GM12878 (cell line): ENCODE data around the gene KRCC1. TPM values are rescaled to one million over a fixed set of nuclear protein-coding genes. Genes with fewer than 3 reads are reported as not detected.
A peak's percentile ranks its signal among the peaks of the same experiment; 100 is the strongest.

Source experiments
- ATAC-seq: fragments of 200-7000 bp; cut with Tn5 transposase; 3 replicates; pipeline ENCODE4 v1.9.1; 2020; ENCODE audit warnings: mild to moderate bottlenecking, moderate library complexity
- BruUV-seq: library from RNA; stranded (reverse); fragments of 400-500 nt; replicated peaks from 2 replicates; lab custom pipeline; 2021; lab: Mats Ljungman, UMichigan
- CTCF ChIA-PET: fragments of 300-600 bp; sonication (Branson Sonifier 250); formaldehyde crosslinking; extraction: SDS; loops from one replicate; lab custom pipeline; 2021; ENCODE audit warnings: inconsistent platforms; lab: Yijun Ruan, JAX
- POLR2A ChIA-PET: fragments of 350-600 bp; formaldehyde crosslinking; extraction: SDS; loops from one replicate; lab custom pipeline; 2021; ENCODE audit warnings: inconsistent platforms; lab: Charles Lee
- RAD21 ChIA-PET: fragments of 300-600 bp; sonication (Branson Sonifier 250); formaldehyde crosslinking; loops from one replicate; lab custom pipeline; 2023; ENCODE audit warnings: antibody characterized with exemption; ENCODE audit not compliant: unreplicated experiment; lab: Charles Lee
- SMC1A ChIA-PET: fragments of 300-600 bp; sonication (Branson Sonifier 250); formaldehyde crosslinking; loops from one replicate; lab custom pipeline; 2023; ENCODE audit not compliant: unreplicated experiment, uncharacterized antibody; lab: Charles Lee
- DNase-seq: peaks from one replicate; pipeline ENCODE4 v3.0.0-alpha.2; 2011; ENCODE audit warnings: low read depth, low spot score
- FAIRE-seq: peaks from 3 replicates; lab custom pipeline; 2011; peaks lifted over from hg19 to GRCh38; lab: Jason Lieb, UNC
- H2AFZ ChIP-seq: 2 replicates; pipeline ENCODE4 v1.6.0; 2011; ENCODE audit warnings: low read depth, low read length, control low read depth; ENCODE audit not compliant: control insufficient read depth
- H3K27ac ChIP-seq: 2 replicates; pipeline ENCODE4 v1.5.1; 2011; ENCODE audit warnings: control low read depth; ENCODE audit not compliant: control insufficient read depth, insufficient read depth
- H3K27me3 ChIP-seq, 2 experiments: replicated peaks in 1 of 2; 2 replicates each; pipeline versions ENCODE4 v1.6.0 to v1.6.1; 2011; ENCODE audit warnings: low read length in 1 of 2; ENCODE audit not compliant: control insufficient read depth in 2 of 2, insufficient read depth in 2 of 2
- H3K36me3 ChIP-seq, 2 experiments: 2 replicates each; pipeline ENCODE4 v1.5.1; 2011; ENCODE audit warnings: low read length in 1 of 2; ENCODE audit not compliant: control insufficient read depth in 2 of 2, insufficient read depth in 2 of 2
- H3K4me1 ChIP-seq: 2 replicates; pipeline ENCODE4 v1.6.1; 2011; ENCODE audit warnings: mild to moderate bottlenecking, low read length, moderate library complexity, mixed read lengths; ENCODE audit not compliant: control insufficient read depth, insufficient read depth
- H3K4me2 ChIP-seq: 2 replicates; pipeline ENCODE4 v1.6.0; 2011; ENCODE audit warnings: control low read depth; ENCODE audit not compliant: control insufficient read depth, insufficient read depth
- H3K4me3 ChIP-seq: fragments of 200-600 bp; sonication (generic); 2 replicates; pipeline ENCODE4 v1.5.1; 2016
- H3K79me2 ChIP-seq: 2 replicates; pipeline ENCODE4 v1.6.0; 2011; ENCODE audit warnings: low read length; ENCODE audit not compliant: control insufficient read depth, insufficient read depth
- H3K9ac ChIP-seq: 2 replicates; pipeline ENCODE4 v1.8.0; 2011; ENCODE audit warnings: low read length, control low read depth, mixed read lengths; ENCODE audit not compliant: control insufficient read depth, insufficient read depth
- H3K9me3 ChIP-seq: replicated peaks from 3 replicates; pipeline ENCODE4 v1.5.1; 2011; ENCODE audit warnings: mild to moderate bottlenecking, low read length; ENCODE audit not compliant: control insufficient read depth, insufficient read depth
- H4K20me1 ChIP-seq: 2 replicates; pipeline ENCODE4 v1.6.0; 2011; ENCODE audit not compliant: control insufficient read depth, insufficient read depth
- CHD4 ChIP-seq: fragments of 200-600 bp; sonication (generic); IDR thresholded peaks from 2 replicates; pipeline ENCODE4 v1.6.1; 2016; ENCODE audit warnings: mild to moderate bottlenecking
- GABPA ChIP-seq: IDR thresholded peaks from 2 replicates; pipeline ENCODE4 v1.6.1; 2014; ENCODE audit warnings: antibody characterized with exemption, low read depth, mild to moderate bottlenecking, inconsistent platforms
- HDAC6 ChIP-seq: fragments of 200-600 bp; sonication (generic); IDR thresholded peaks from one replicate; pipeline ENCODE4 v1.8.0; 2017; ENCODE audit warnings: antibody characterized with exemption; ENCODE audit not compliant: unreplicated experiment
- HSF1 ChIP-seq: fragments of 150-350 bp; IDR thresholded peaks from 2 replicates; pipeline ENCODE4 v1.6.1; 2014; ENCODE audit warnings: mild to moderate bottlenecking, low read depth, low read length
- IRF3 ChIP-seq: fragments of 450-650 bp; IDR thresholded peaks from 2 replicates; pipeline ENCODE4 v1.6.1; 2014; ENCODE audit warnings: mild to moderate bottlenecking
- MAX ChIP-seq: IDR thresholded peaks from 2 replicates; pipeline ENCODE4 v1.6.1; 2012; ENCODE audit warnings: low read depth, low read length, improper control_type of control experiment
- NBN ChIP-seq: fragments of 450-650 bp; IDR thresholded peaks from 2 replicates; pipeline ENCODE4 v1.6.1; 2016
- NFXL1 ChIP-seq: fragments of 450-650 bp; IDR thresholded peaks from 2 replicates; pipeline ENCODE4 v1.6.1; 2017; ENCODE audit warnings: antibody characterized with exemption, mild to moderate bottlenecking, borderline replicate concordance
- NR2C2 ChIP-seq: IDR thresholded peaks from 2 replicates; pipeline ENCODE4 v1.6.1; 2011; ENCODE audit warnings: borderline replicate concordance, low read depth; ENCODE audit not compliant: control insufficient read depth, insufficient read length
- SMAD1 ChIP-seq: fragments of 450-650 bp; IDR thresholded peaks from 2 replicates; pipeline ENCODE4 v1.6.1; 2018; ENCODE audit warnings: mild to moderate bottlenecking, low read depth; ENCODE audit not compliant: partially characterized antibody
- STAT1 ChIP-seq: fragments of 450-650 bp; conservative IDR thresholded peaks from 2 replicates; pipeline ENCODE4 v1.6.1; 2014; ENCODE audit warnings: antibody characterized with exemption, mild to moderate bottlenecking
- TBL1XR1 ChIP-seq: IDR thresholded peaks from 2 replicates; pipeline ENCODE4 v1.6.1; 2012; ENCODE audit warnings: low read depth, low read length, improper control_type of control experiment
- ZBED1 ChIP-seq: IDR thresholded peaks from 2 replicates; pipeline ENCODE4 v1.6.1; 2016; ENCODE audit warnings: borderline replicate concordance
- WGBS: methylation state at CpG from one replicate; pipeline ENCODE4 v1.1.6; 2016; ENCODE audit warnings: low lambda C conversion rate; ENCODE audit not compliant: insufficient replicate concordance, insufficient coverage; ENCODE audit errors: missing lambda C conversion rate; 5-methylcytosine and 5-hydroxymethylcytosine counted together
- in situ Hi-C: fragments of 300-500 bp; cut with MboI; formaldehyde crosslinking; loops from 9 replicates; pipeline ENCODE4 v1.14.3; 2018; ENCODE audit warnings: mixed read lengths
- intact Hi-C: fragments of 100-400 bp; cut with micrococcal nuclease; formaldehyde crosslinking; loops from one replicate; pipeline ENCODE4 v1.14.2; 2022; ENCODE audit not compliant: unreplicated experiment
- polyA plus RNA-seq, 11 experiments: library from polyadenylated mRNA; depleted of rRNA in 4 of 11; unstranded in 6 of 11; stranded (reverse) in 5 of 11; fragments of >200 nt; fragmentation: Nextera tagmentation in 4 of 11; fragmentation: Illumina TruSeq in 1 of 11; extraction: Ambion mirVana in 4 of 11; extraction: Trizol in 1 of 11; gene quantifications; 1 replicate in 1 of 11; 2 replicates in 10 of 11; pipeline versions ENCODE4 v1.2.1 to v1.2.3, GENCODE V29; 2011 to 2016; ENCODE audit warnings: inconsistent platforms in 2 of 11, missing spikeins in 2 of 11, low read depth in 1 of 11
- total RNA-seq, 4 experiments: library from RNA; depleted of rRNA in 3 of 4; stranded (reverse); fragments of >200 nt in 3 of 4; fragmentation: Illumina TruSeq in 1 of 4; extraction: Trizol in 1 of 4; gene quantifications; 2 replicates each; pipeline versions ENCODE4 v1.2.1 to v1.2.3, GENCODE V29; 2013 to 2021
- TF ChIP-seq, protein P1 (sequence below): fragments of 450-650 bp; IDR thresholded peaks from 2 replicates; pipeline ENCODE4 v1.6.1; 2017; ENCODE audit warnings: mild to moderate bottlenecking, moderate library complexity
- TF ChIP-seq, protein P2 (sequence below): fragments of 450-650 bp; IDR thresholded peaks from 2 replicates; pipeline ENCODE4 v1.6.1; 2016; ENCODE audit warnings: mild to moderate bottlenecking

Gene KRCC1
- total and polyA plus RNA-seq, 10 of the 15 experiments (the other 5 are each of a cell fraction or from before 2014, with no cell fraction given): 3.8 to 27.2 (median 12.5) TPM

- Histone ChIP-seq H3K9ac (peak overlapping the region; percentile 96), H3K4me2 (peak overlapping the region; percentile 83), H3K27ac (peak overlapping the region; percentile 94), H3K36me3 (no peaks in the 10 kb centered on the region), H3K9me3 (no peaks in the 10 kb centered on the region), H2AFZ (peak overlapping the region; percentile 65), H3K27me3 (no peaks in the 10 kb centered on the region), H4K20me1 (no peaks in the 10 kb centered on the region), H3K4me3 (peak overlapping the region; percentile 93), H3K79me2 (peaks cover 23% of the 10 kb centered on the region), H3K4me1 (peaks cover 4% of the 10 kb centered on the region)
- BruUV-seq: TSS peak; percentile 80
- no peak for DNase-seq
- peak; percentile 2 for ATAC-seq
- RAD21 ChIA-PET: interaction anchor here (0.9 kb wide), 1 partner anchor 136 kb away, joined by 3 read pairs; no protein-coding TSS in a partner anchor
- FAIRE-seq: no peak
- SMC1A ChIA-PET: interaction anchor here (0.9 to 1.5 kb wide), 2 partner anchors 10 to 273 kb away, joined by 3 to 4 read pairs; no protein-coding TSS in a partner anchor
- POLR2A ChIA-PET: interaction anchor here (0.6 kb wide), 1 partner anchor 193 kb away, joined by 3 read pairs; no protein-coding TSS in a partner anchor
- CTCF ChIA-PET: interaction anchor here (1.0 to 2.0 kb wide), 4 partner anchors 11 to 137 kb away, joined by 3 to 6 read pairs (median 4); no protein-coding TSS in a partner anchor
- intact Hi-C loops: loop anchor here (10.0 kb wide), 1 partner anchor 280 kb away; no protein-coding TSS in a partner anchor
- 4% methylated on average over 25 of the region's 25 CpGs for WGBS
- in situ Hi-C loops: loop anchor here (5.0 to 25.0 kb wide), 2 partner anchors 48 to 607 kb away; no protein-coding TSS in a partner anchor
- TF ChIP-seq TBL1XR1 (no peak), STAT1 (no peak), CHD4 (no peak), IRF3 (no peak), MAX (no peak), NFXL1 (no peak), NR2C2 (no peak), NBN (no peak), ZBED1 (no peak), SMAD1 (no peak), HDAC6 (no peak), GABPA (0 out of 2 replicates have a peak, but pooled peaks have one; percentile 13), HSF1 (no peak)
- TF ChIP-seq, protein P1, sequence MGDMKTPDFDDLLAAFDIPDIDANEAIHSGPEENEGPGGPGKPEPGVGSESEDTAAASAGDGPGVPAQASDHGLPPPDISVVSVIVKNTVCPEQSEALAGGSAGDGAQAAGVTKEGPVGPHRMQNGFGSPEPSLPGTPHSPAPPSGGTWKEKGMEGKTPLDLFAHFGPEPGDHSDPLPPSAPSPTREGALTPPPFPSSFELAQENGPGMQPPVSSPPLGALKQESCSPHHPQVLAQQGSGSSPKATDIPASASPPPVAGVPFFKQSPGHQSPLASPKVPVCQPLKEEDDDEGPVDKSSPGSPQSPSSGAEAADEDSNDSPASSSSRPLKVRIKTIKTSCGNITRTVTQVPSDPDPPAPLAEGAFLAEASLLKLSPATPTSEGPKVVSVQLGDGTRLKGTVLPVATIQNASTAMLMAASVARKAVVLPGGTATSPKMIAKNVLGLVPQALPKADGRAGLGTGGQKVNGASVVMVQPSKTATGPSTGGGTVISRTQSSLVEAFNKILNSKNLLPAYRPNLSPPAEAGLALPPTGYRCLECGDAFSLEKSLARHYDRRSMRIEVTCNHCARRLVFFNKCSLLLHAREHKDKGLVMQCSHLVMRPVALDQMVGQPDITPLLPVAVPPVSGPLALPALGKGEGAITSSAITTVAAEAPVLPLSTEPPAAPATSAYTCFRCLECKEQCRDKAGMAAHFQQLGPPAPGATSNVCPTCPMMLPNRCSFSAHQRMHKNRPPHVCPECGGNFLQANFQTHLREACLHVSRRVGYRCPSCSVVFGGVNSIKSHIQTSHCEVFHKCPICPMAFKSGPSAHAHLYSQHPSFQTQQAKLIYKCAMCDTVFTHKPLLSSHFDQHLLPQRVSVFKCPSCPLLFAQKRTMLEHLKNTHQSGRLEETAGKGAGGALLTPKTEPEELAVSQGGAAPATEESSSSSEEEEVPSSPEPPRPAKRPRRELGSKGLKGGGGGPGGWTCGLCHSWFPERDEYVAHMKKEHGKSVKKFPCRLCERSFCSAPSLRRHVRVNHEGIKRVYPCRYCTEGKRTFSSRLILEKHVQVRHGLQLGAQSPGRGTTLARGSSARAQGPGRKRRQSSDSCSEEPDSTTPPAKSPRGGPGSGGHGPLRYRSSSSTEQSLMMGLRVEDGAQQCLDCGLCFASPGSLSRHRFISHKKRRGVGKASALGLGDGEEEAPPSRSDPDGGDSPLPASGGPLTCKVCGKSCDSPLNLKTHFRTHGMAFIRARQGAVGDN: no peak
- TF ChIP-seq, protein P2, sequence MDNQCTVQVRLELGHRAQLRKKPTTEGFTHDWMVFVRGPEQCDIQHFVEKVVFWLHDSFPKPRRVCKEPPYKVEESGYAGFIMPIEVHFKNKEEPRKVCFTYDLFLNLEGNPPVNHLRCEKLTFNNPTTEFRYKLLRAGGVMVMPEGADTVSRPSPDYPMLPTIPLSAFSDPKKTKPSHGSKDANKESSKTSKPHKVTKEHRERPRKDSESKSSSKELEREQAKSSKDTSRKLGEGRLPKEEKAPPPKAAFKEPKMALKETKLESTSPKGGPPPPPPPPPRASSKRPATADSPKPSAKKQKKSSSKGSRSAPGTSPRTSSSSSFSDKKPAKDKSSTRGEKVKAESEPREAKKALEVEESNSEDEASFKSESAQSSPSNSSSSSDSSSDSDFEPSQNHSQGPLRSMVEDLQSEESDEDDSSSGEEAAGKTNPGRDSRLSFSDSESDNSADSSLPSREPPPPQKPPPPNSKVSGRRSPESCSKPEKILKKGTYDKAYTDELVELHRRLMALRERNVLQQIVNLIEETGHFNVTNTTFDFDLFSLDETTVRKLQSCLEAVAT: peak; percentile 83
Observed at GRCh38 chr2:88054782-88055370, 707 bp downstream of the KRCC1 start.
